HepG2 (cell line): ENCODE data around the gene STK11. TPM values are rescaled to one million over a fixed set of nuclear protein-coding genes. Genes with fewer than 3 reads are reported as not detected.

Experiments used
- AHR ChIP-seq: IDR thresholded peaks from 2 replicates; pipeline ENCODE4 v1.6.1; 2018; ENCODE audit warnings: missing genetic modification reagents, missing compliant biosample characterization
- FOXJ3 ChIP-seq: sonication (generic); formaldehyde crosslinking; IDR thresholded peaks from 2 replicates; pipeline ENCODE4 v1.4.0; 2020; ENCODE audit warnings: missing genetic modification reagents, mild to moderate bottlenecking, borderline replicate concordance
- FOXP1 ChIP-seq, 2 experiments: fragments of 450-650 bp in 1 of 2; IDR thresholded peaks; 2 replicates each; pipeline ENCODE4 v1.6.1; 2017 to 2018; ENCODE audit warnings: antibody characterized with exemption in 1 of 2
- JUNB ChIP-seq: sonication (generic); formaldehyde crosslinking; IDR thresholded peaks from 2 replicates; pipeline ENCODE4 v1.8.0; 2022; ENCODE audit warnings: missing genetic modification reagents, mild to moderate bottlenecking, borderline replicate concordance
- KAT7 ChIP-seq: IDR thresholded peaks from 2 replicates; pipeline ENCODE4 v1.6.1; 2018; ENCODE audit warnings: borderline replicate concordance, missing compliant biosample characterization
- MEF2D ChIP-seq: sonication (generic); formaldehyde crosslinking; IDR thresholded peaks from 2 replicates; pipeline ENCODE4 v1.5.1; 2020; ENCODE audit warnings: mild to moderate bottlenecking, missing genetic modification reagents
- NCOR1 ChIP-seq: fragments of 200-600 bp; sonication (generic); IDR thresholded peaks from 2 replicates; pipeline ENCODE4 v1.7.0; 2017; ENCODE audit warnings: antibody characterized with exemption, low read length, borderline replicate concordance
- NFYC ChIP-seq: IDR thresholded peaks from 2 replicates; pipeline ENCODE4 v1.6.1; 2016; ENCODE audit warnings: missing genetic modification reagents, missing compliant biosample characterization
- RELA ChIP-seq: sonication (generic); formaldehyde crosslinking; IDR thresholded peaks from 2 replicates; pipeline ENCODE4 v1.4.0; 2020; ENCODE audit warnings: missing genetic modification reagents
- RFX1 ChIP-seq: fragments of 450-650 bp; IDR thresholded peaks from 2 replicates; pipeline ENCODE4 v1.6.1; 2017
- SATB2 ChIP-seq: sonication (generic); formaldehyde crosslinking; IDR thresholded peaks from 2 replicates; pipeline ENCODE4 v1.5.0; 2020; ENCODE audit warnings: missing genetic modification reagents
- SIN3A ChIP-seq: IDR thresholded peaks from 2 replicates; pipeline ENCODE4 v1.6.1; 2011; ENCODE audit warnings: low read depth, mild to moderate bottlenecking, control low read depth, low read length, borderline replicate concordance
- ZNF124 ChIP-seq: sonication (generic); formaldehyde crosslinking; IDR thresholded peaks from 2 replicates; pipeline ENCODE4 v1.4.0; 2020; ENCODE audit warnings: missing genetic modification reagents
- ZNF644 ChIP-seq: IDR thresholded peaks from 2 replicates; pipeline ENCODE4 v1.6.1; 2016; ENCODE audit warnings: low read depth
- ZNF790 ChIP-seq: sonication (generic); formaldehyde crosslinking; IDR thresholded peaks from 2 replicates; pipeline ENCODE4 v1.8.0; 2022; ENCODE audit warnings: missing genetic modification reagents, mild to moderate bottlenecking, borderline replicate concordance
- polyA plus RNA-seq, 8 experiments: library from polyadenylated mRNA; depleted of rRNA in 3 of 8; stranded (reverse) in 7 of 8; unstranded in 1 of 8; fragments of >200 nt; fragmentation: Illumina TruSeq in 4 of 8; extraction: Trizol in 4 of 8; gene quantifications; 2 replicates each; pipeline versions ENCODE4 v1.2.1 to v1.2.3, GENCODE V29; 2011 to 2016; ENCODE audit warnings: low read depth in 4 of 8, missing spikeins in 1 of 8, mixed read lengths in 1 of 8; ENCODE audit not compliant: insufficient read depth in 1 of 8
- total RNA-seq, 5 experiments: library from RNA; depleted of rRNA; stranded (reverse); fragments of >200 nt; fragmentation: Illumina TruSeq; extraction: Trizol; gene quantifications; 2 replicates each; pipeline ENCODE4 v1.2.3, GENCODE V29; 2016; ENCODE audit warnings: low read depth in 1 of 5
- TF ChIP-seq, protein P1 (sequence below): sonication (generic); formaldehyde crosslinking; IDR thresholded peaks from 2 replicates; pipeline ENCODE4 v1.5.1; 2020; ENCODE audit warnings: missing genetic modification reagents, mild to moderate bottlenecking, borderline replicate concordance
- TF ChIP-seq, protein P2 (sequence below): sonication (generic); formaldehyde crosslinking; IDR thresholded peaks from 2 replicates; pipeline ENCODE4 v1.5.0; 2020; ENCODE audit warnings: mild to moderate bottlenecking, missing genetic modification reagents, borderline replicate concordance
- TF ChIP-seq, protein P3 (sequence below): sonication (generic); formaldehyde crosslinking; IDR thresholded peaks from 2 replicates; pipeline ENCODE4 v1.9.0; 2021; ENCODE audit warnings: missing genetic modification reagents, borderline replicate concordance

Gene STK11
- total and polyA plus RNA-seq, 2 of the 13 experiments (the other 11 are each of a cell fraction or from before 2014, with no cell fraction given): 27.5 to 43.6 TPM

DNA sequence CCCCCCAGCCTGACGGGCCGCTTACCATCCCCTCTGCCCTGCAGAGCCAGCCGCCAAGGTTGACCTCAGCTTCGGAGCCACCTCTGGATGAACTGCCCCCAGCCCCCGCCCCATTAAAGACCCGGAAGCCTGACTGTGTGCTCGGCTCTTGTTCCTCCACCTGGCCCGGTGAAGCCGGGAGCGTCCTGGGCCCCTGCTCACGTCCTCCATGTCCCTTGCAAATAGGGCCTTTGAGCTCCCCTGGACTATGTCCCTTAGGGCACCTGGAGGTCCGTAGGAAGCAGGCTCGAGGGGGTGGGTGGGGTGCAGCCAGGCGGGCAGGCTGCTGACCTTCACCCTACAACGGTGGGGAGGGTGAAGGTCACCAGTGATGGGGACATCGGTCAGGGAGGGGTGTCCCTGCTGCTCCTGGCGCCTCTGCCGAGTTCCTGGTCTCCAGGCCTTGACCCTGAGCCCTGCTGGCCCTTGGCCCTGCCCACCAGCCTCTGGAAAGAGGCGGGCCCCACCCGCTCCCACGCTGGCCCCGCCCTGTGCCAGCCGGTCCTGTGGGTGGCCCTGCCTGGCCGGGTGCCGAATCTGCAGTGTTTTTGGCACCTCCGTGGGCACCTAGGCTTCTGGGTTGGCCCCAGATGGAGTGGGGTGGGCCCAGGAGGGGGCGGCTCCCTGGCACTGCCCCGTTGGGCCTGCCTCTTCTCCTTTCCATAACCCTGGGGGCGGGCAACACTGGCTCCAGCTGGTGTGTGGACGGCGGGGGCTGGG is 39.3 kb downstream of the STK11 start (continued):
- TF ChIP-seq FOXP1 (IDR thresholded peaks at IDR 0.05) (no peak), FOXP1 (CRISPR knock-in tag; IDR thresholded peaks at IDR 0.05) (peak; percentile 69), ZNF790 (CRISPR knock-in tag) (peak; percentile 63; the same call in 1 of the 2 replicates), ZNF644 (CRISPR knock-in tag) (no peak), RFX1 (no peak), RELA (CRISPR knock-in tag) (no peak), ZNF124 (CRISPR knock-in tag) (peak; percentile 35; the same call in 1 of the 2 replicates), SATB2 (CRISPR knock-in tag) (no peak), JUNB (CRISPR knock-in tag) (no peak), AHR (CRISPR knock-in tag) (no peak), SIN3A (no peak; the same call in 1 of the 2 replicates), NCOR1 (peak; percentile 92), MEF2D (peak; percentile 91), FOXJ3 (peak; percentile 62; the same call in 1 of the 2 replicates), NFYC (peak; percentile 33; the same call in 1 of the 2 replicates), KAT7 (peak; percentile 35)
- TF ChIP-seq, protein P1, sequence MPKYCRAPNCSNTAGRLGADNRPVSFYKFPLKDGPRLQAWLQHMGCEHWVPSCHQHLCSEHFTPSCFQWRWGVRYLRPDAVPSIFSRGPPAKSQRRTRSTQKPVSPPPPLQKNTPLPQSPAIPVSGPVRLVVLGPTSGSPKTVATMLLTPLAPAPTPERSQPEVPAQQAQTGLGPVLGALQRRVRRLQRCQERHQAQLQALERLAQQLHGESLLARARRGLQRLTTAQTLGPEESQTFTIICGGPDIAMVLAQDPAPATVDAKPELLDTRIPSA: peak; percentile 72; the same call in 1 of the 2 replicates
- TF ChIP-seq, protein P2, sequence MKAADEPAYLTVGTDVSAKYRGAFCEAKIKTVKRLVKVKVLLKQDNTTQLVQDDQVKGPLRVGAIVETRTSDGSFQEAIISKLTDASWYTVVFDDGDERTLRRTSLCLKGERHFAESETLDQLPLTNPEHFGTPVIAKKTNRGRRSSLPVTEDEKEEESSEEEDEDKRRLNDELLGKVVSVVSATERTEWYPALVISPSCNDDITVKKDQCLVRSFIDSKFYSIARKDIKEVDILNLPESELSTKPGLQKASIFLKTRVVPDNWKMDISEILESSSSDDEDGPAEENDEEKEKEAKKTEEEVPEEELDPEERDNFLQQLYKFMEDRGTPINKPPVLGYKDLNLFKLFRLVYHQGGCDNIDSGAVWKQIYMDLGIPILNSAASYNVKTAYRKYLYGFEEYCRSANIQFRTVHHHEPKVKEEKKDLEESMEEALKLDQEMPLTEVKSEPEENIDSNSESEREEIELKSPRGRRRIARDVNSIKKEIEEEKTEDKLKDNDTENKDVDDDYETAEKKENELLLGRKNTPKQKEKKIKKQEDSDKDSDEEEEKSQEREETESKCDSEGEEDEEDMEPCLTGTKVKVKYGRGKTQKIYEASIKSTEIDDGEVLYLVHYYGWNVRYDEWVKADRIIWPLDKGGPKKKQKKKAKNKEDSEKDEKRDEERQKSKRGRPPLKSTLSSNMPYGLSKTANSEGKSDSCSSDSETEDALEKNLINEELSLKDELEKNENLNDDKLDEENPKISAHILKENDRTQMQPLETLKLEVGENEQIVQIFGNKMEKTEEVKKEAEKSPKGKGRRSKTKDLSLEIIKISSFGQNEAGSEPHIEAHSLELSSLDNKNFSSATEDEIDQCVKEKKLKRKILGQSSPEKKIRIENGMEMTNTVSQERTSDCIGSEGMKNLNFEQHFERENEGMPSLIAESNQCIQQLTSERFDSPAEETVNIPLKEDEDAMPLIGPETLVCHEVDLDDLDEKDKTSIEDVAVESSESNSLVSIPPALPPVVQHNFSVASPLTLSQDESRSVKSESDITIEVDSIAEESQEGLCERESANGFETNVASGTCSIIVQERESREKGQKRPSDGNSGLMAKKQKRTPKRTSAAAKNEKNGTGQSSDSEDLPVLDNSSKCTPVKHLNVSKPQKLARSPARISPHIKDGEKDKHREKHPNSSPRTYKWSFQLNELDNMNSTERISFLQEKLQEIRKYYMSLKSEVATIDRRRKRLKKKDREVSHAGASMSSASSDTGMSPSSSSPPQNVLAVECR: peak; percentile 90
- TF ChIP-seq, protein P3, sequence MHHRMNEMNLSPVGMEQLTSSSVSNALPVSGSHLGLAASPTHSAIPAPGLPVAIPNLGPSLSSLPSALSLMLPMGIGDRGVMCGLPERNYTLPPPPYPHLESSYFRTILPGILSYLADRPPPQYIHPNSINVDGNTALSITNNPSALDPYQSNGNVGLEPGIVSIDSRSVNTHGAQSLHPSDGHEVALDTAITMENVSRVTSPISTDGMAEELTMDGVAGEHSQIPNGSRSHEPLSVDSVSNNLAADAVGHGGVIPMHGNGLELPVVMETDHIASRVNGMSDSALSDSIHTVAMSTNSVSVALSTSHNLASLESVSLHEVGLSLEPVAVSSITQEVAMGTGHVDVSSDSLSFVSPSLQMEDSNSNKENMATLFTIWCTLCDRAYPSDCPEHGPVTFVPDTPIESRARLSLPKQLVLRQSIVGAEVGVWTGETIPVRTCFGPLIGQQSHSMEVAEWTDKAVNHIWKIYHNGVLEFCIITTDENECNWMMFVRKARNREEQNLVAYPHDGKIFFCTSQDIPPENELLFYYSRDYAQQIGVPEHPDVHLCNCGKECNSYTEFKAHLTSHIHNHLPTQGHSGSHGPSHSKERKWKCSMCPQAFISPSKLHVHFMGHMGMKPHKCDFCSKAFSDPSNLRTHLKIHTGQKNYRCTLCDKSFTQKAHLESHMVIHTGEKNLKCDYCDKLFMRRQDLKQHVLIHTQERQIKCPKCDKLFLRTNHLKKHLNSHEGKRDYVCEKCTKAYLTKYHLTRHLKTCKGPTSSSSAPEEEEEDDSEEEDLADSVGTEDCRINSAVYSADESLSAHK (CRISPR knock-in tag): no peak
